ENCODE results near the gene IFT57.
"Not testable (repeated sequence)": the region's sequence is repeated elsewhere in the genome, so short reads cannot be mapped to it uniquely, and the experiment has no call there.

IFT57 gene

GRCh38 chr3:108171106-108171505 is 51.1 kb downstream of the IFT57 start:
- TF ChIP-seq ELF4 (IDR thresholded peaks at IDR 0.05) (no peak), HDGF (IDR thresholded peaks at IDR 0.05; ENCODE audit: borderline replicate concordance) (no peak), ARNT (IDR thresholded peaks at IDR 0.05) (no peak), PKNOX1 (IDR thresholded peaks at IDR 0.05) (no peak), BHLHE40 (IDR thresholded peaks at IDR 0.05; ENCODE audit: borderline replicate concordance) (no peak), FOXM1 (IDR thresholded peaks at IDR 0.05; ENCODE audit: borderline replicate concordance) (no peak), NFRKB (IDR thresholded peaks at IDR 0.05) (no peak), L3MBTL2 (conservative IDR thresholded peaks at IDR 0.05) (no peak), ZNF384 (IDR thresholded peaks at IDR 0.05) (no peak), SP1 (IDR thresholded peaks at IDR 0.05) (no peak), FOXA1 (IDR thresholded peaks at IDR 0.05) (no peak), LEF1 (IDR thresholded peaks at IDR 0.05; ENCODE audit: borderline replicate concordance) (no peak), SUZ12 (IDR thresholded peaks at IDR 0.05) (no peak)
- ChIA-PET CTCF (no interaction called here), POLR2A (no interaction called here)
- no peak for DNase-seq (ENCODE audit: extremely low spot score)

DNA sequence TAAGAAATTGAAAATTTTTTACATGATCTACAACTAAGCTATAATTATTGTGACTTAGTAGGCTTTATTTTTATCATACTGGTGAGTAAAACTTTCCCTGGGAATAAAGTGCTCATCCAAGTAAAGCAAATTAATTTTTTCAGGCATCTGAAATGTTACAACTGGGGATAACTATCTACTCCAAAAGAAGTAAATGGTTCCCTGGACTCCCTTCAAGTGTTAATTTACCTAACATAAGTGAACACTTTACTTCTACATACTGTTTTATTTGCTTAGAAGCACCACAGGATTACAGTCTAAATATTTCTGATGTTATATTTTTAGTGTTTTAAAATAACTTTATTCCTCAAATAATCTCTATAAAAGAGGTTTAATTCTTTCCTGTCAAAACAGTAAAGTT is 57.8 kb downstream of the IFT57 start:
- DNase-seq (ENCODE audit: extremely low spot score), result no peak
- TF ChIP-seq SP1 (IDR thresholded peaks at IDR 0.05), result no peak
- no peak for TF ChIP-seq ELF4 (IDR thresholded peaks at IDR 0.05)
- CTCF ChIA-PET, result no interaction called here
- POLR2A ChIA-PET, result no interaction called here

DNA sequence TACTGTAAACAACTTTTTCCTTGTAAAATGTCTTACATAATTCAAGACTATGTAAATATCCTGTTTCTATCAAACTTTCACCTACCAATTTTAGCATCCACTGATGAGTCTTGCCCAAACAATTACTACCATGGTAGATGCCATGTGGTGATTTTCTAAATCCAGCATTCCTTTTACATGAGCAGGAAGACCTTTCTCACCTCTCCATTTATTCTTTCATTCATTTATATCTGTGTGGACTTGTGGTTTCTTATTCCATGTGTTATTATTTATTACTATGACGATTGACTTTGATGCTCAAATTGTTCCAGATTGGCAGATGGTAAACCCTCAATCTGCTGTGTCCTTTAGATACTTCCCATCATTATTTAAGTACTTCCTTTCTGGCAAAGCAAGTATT is 62.4 kb downstream of the IFT57 start:
- ChIA-PET CTCF (no interaction called here), POLR2A (no interaction called here)
- TF ChIP-seq NFRKB (IDR thresholded peaks at IDR 0.05) (no peak), FOXK2 (IDR thresholded peaks at IDR 0.05) (no peak), HDGF (IDR thresholded peaks at IDR 0.05; ENCODE audit: borderline replicate concordance) (no peak), L3MBTL2 (conservative IDR thresholded peaks at IDR 0.05) (no peak), FOXM1 (IDR thresholded peaks at IDR 0.05; ENCODE audit: borderline replicate concordance) (no peak), ELF4 (IDR thresholded peaks at IDR 0.05) (no peak), SP1 (IDR thresholded peaks at IDR 0.05) (no peak), LEF1 (IDR thresholded peaks at IDR 0.05; ENCODE audit: borderline replicate concordance) (no peak), ARNT (IDR thresholded peaks at IDR 0.05) (no peak), SUZ12 (IDR thresholded peaks at IDR 0.05) (no peak), TARDBP (IDR thresholded peaks at IDR 0.05) (no peak)
- DNase-seq (ENCODE audit: extremely low spot score), result no peak

- TF ChIP-seq CTBP1 (IDR thresholded peaks at IDR 0.05; ENCODE audit: borderline replicate concordance), result no peak
- no peak for TF ChIP-seq ARNT (IDR thresholded peaks at IDR 0.05)
- TF ChIP-seq HDGF (IDR thresholded peaks at IDR 0.05; ENCODE audit: borderline replicate concordance), result no peak
- TF ChIP-seq SUZ12 (IDR thresholded peaks at IDR 0.05), result no peak
- no peak for TF ChIP-seq BHLHE40 (IDR thresholded peaks at IDR 0.05; ENCODE audit: borderline replicate concordance)
- TF ChIP-seq FOXK2 (IDR thresholded peaks at IDR 0.05), result no peak
- no peak for TF ChIP-seq TARDBP (IDR thresholded peaks at IDR 0.05)
- CTCF ChIA-PET, result no interaction called here
- no peak for DNase-seq (ENCODE audit: extremely low spot score)
- POLR2A ChIA-PET, result no interaction called here
Observed at GRCh38 chr3:108159105-108159504, 63.1 kb downstream of the IFT57 start.

- CTCF ChIA-PET, result interaction anchor here (0.5 kb wide), 1 partner anchor 132 kb away, joined by 3 read pairs; no protein-coding TSS in a partner anchor
- POLR2A ChIA-PET, result no interaction called here
- TF ChIP-seq FOXK2 (IDR thresholded peaks at IDR 0.05) (no peak), FOXM1 (IDR thresholded peaks at IDR 0.05; ENCODE audit: borderline replicate concordance) (no peak), CTBP1 (IDR thresholded peaks at IDR 0.05; ENCODE audit: borderline replicate concordance) (no peak), NFRKB (IDR thresholded peaks at IDR 0.05) (no peak), BHLHE40 (IDR thresholded peaks at IDR 0.05; ENCODE audit: borderline replicate concordance) (no peak), LEF1 (IDR thresholded peaks at IDR 0.05; ENCODE audit: borderline replicate concordance) (no peak), PKNOX1 (IDR thresholded peaks at IDR 0.05) (no peak), ELF4 (IDR thresholded peaks at IDR 0.05) (no peak), ARNT (IDR thresholded peaks at IDR 0.05) (no peak), ZNF384 (IDR thresholded peaks at IDR 0.05) (no peak), TARDBP (IDR thresholded peaks at IDR 0.05) (no peak)
- DNase-seq (ENCODE audit: extremely low spot score), result no peak
Observed at GRCh38 chr3:108158251-108158650, 64.0 kb downstream of the IFT57 start.

DNA sequence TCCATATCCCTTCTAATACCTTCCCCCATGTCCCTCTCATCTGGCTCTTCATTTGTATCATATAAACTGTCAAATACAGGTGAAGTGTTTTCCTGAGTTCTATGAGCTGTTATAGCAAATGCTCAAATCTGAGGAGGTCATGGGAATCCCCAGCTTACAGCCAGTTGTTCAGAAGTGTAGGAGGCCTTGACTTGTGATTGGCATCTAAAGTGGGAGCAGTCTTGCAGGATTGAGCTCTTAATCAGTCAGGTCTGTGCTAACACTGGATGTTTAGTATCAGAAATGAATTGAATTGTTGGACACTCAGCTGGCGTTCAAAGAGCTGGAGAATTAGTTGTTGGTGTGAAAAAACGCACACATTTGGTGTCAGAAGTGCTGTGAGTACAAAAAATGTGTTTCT is 65.0 kb downstream of the IFT57 start:
- ChIA-PET CTCF (interaction anchor here (0.9 kb wide), 1 partner anchor 31 kb away, joined by 3 read pairs; no protein-coding TSS in a partner anchor), POLR2A (no interaction called here)
- DNase-seq (ENCODE audit: extremely low spot score), result no peak
- TF ChIP-seq ELF4 (IDR thresholded peaks at IDR 0.05), result no peak
- no peak for TF ChIP-seq L3MBTL2 (conservative IDR thresholded peaks at IDR 0.05)
- TF ChIP-seq LEF1 (IDR thresholded peaks at IDR 0.05; ENCODE audit: borderline replicate concordance), result no peak
- no peak for TF ChIP-seq FOXM1 (IDR thresholded peaks at IDR 0.05; ENCODE audit: borderline replicate concordance)

GRCh38 chr3:108156312-108156853 is 65.8 kb downstream of the IFT57 start:
- TF ChIP-seq CTBP1 (IDR thresholded peaks at IDR 0.05; ENCODE audit: borderline replicate concordance), result no peak
- TF ChIP-seq ELF4 (IDR thresholded peaks at IDR 0.05), result no peak
- no peak for TF ChIP-seq BHLHE40 (IDR thresholded peaks at IDR 0.05; ENCODE audit: borderline replicate concordance)
- TF ChIP-seq SUZ12 (IDR thresholded peaks at IDR 0.05), result no peak
- TF ChIP-seq NFRKB (IDR thresholded peaks at IDR 0.05), result no peak
- TF ChIP-seq L3MBTL2 (conservative IDR thresholded peaks at IDR 0.05), result no peak
- no peak for TF ChIP-seq ARNT (IDR thresholded peaks at IDR 0.05)
- TF ChIP-seq TARDBP (IDR thresholded peaks at IDR 0.05), result no peak
- TF ChIP-seq HDGF (IDR thresholded peaks at IDR 0.05; ENCODE audit: borderline replicate concordance), result no peak
- no peak for TF ChIP-seq FOXK2 (IDR thresholded peaks at IDR 0.05)
- no peak for TF ChIP-seq ZNF384 (IDR thresholded peaks at IDR 0.05)
- DNase-seq (ENCODE audit: extremely low spot score), result no peak
- ChIA-PET CTCF (interaction anchor here (0.9 kb wide), 1 partner anchor 30 kb away, joined by 3 read pairs; no protein-coding TSS in a partner anchor), POLR2A (no interaction called here)

GRCh38 chr3:108155642-108156041 is 66.6 kb downstream of the IFT57 start:
- DNase-seq (ENCODE audit: extremely low spot score); CTCF ChIA-PET; POLR2A ChIA-PET: not testable (repeated sequence)

Data from HEK293T (cell line).